Esophagus muscularis mucosa (tissue), 4 donors: ENCODE results near the gene PCDH10. TPM values are rescaled to one million over a fixed set of nuclear protein-coding genes. Genes with fewer than 3 reads are reported as not detected.

ENCODE experiments used
- DNase-seq: peaks from one replicate; pipeline ENCODE4 v3.0.0-alpha.2; 2017; ENCODE audit errors: extremely low spot score
- H3K27ac ChIP-seq, 4 donors: fragments of 200-600 bp; sonication (generic); replicated peaks in 1 of 4; 1 replicate in 3 of 4; 2 replicates in 1 of 4; pipeline ENCODE4 v1.5.1; 2016 to 2019; ENCODE audit warnings: mild to moderate bottlenecking in 1 of 4
- H3K27me3 ChIP-seq, 4 donors: fragments of 200-600 bp; sonication (generic); one replicate each; pipeline versions ENCODE4 v1.5.1 to v1.6.0; 2016 to 2019
- H3K36me3 ChIP-seq, 4 donors: fragments of 200-600 bp; sonication (generic); one replicate each; pipeline ENCODE4 v1.5.1; 2016 to 2019
- H3K4me1 ChIP-seq, 4 donors: fragments of 200-600 bp; sonication (generic); one replicate each; pipeline ENCODE4 v1.5.1; 2016 to 2019
- H3K4me3 ChIP-seq, 4 donors: fragments of 200-600 bp; sonication (generic); 1 replicate in 2 of 4; 2 replicates in 2 of 4; pipeline ENCODE4 v1.5.1; 2016 to 2019; ENCODE audit warnings: mild to moderate bottlenecking in 4 of 4, moderate library complexity in 1 of 4
- H3K9me3 ChIP-seq, 4 donors: fragments of 200-600 bp; sonication (generic); 1 replicate in 3 of 4; 2 replicates in 1 of 4; pipeline ENCODE4 v1.5.1; 2016 to 2019
- CTCF ChIP-seq, 3 experiments: fragments of 200-600 bp in 2 of 3; fragments of 450-650 bp in 1 of 3; sonication (generic) in 2 of 3; IDR thresholded peaks; one replicate each; pipeline ENCODE4 v1.5.1; 2017 to 2019; ENCODE audit warnings: antibody characterized with exemption in 3 of 3, mild to moderate bottlenecking in 2 of 3, moderate library complexity in 1 of 3
- EP300 ChIP-seq: sonication (generic); formaldehyde crosslinking; IDR thresholded peaks from one replicate; pipeline ENCODE4 v1.6.1; 2017; ENCODE audit warnings: antibody characterized with exemption
- POLR2A ChIP-seq: fragments of 450-650 bp; IDR thresholded peaks from one replicate; pipeline ENCODE4 v1.6.1; 2017; ENCODE audit warnings: antibody characterized with exemption, moderate library complexity, mild to moderate bottlenecking, low read depth
- POLR2AphosphoS5 ChIP-seq, 2 donors: sonication (generic); formaldehyde crosslinking; IDR thresholded peaks; one replicate each; pipeline ENCODE4 v1.6.1; 2017; ENCODE audit warnings: antibody characterized with exemption in 2 of 2
- WGBS: methylation state at CpG from one replicate; pipeline ENCODE4 v1.1.5; 2018; 5-methylcytosine and 5-hydroxymethylcytosine counted together
- intact Hi-C: fragments of 100-400 bp; cut with DNase I; formaldehyde crosslinking; loops from one replicate; pipeline ENCODE4 v1.15.1; 2023
- total RNA-seq, 4 donors: library from RNA; depleted of rRNA; stranded (reverse); fragments of >200 nt; gene quantifications; one replicate each; pipeline versions ENCODE4 v1.1.0 to v1.2.1, GENCODE V29; 2016

The PCDH10 gene
- total RNA-seq, result under 1 TPM; 0.42 to 0.71 (median 0.62) TPM

GRCh38 chr4:133148690-133149363 lies at the start of gene PCDH10:
Gene PCDH10 (plus strand): TSS chr4:133149294. CDS start chr4:133150141, 847 bp downstream.
- intact Hi-C loops, result no loop called here
- H3K36me3 ChIP-seq, result no peaks in the 10 kb centered on the region
- WGBS, result under 1% methylated on average over 21 of the region's 38 CpGs
- peaks cover 62 to 75% (median 73%) of the 10 kb centered on the region in 4 donors for H3K4me1 ChIP-seq
- peak within 1 kb of the TSS; percentile 51 to 62 (median 56) for H3K4me3 ChIP-seq
- no peak for TF ChIP-seq CTCF (IDR thresholded peaks at IDR 0.05)
- peak; percentile 73 to 75 for TF ChIP-seq POLR2AphosphoS5 (IDR thresholded peaks at IDR 0.05)
- H3K9me3 ChIP-seq, result no peaks in the 10 kb centered on the region
- H3K27ac ChIP-seq, result no peak within 1 kb of the TSS
- peaks cover 6 to 59% (median 28%) of the 10 kb centered on the region in 4 donors for H3K27me3 ChIP-seq
- peak; percentile 97 for DNase-seq

GRCh38 chr4:133102043-133102442 lies 47.1 kb upstream of the PCDH10 start:
- WGBS, result 83% methylated on average over 6 of the region's 6 CpGs
- TF ChIP-seq POLR2A (no peak), POLR2AphosphoS5 (IDR thresholded peaks at IDR 0.05) (no peak), CTCF (IDR thresholded peaks at IDR 0.05) (no peak), EP300 (no peak)
- no peak overlapping the region for H3K4me3 ChIP-seq
- DNase-seq, result no peak
- H3K27me3 ChIP-seq, result no peaks in the 10 kb centered on the region
- no peak overlapping the region for H3K27ac ChIP-seq
- H3K4me1 ChIP-seq, result no peaks in the 10 kb centered on the region
- H3K36me3 ChIP-seq, result no peaks in the 10 kb centered on the region
- intact Hi-C loops, result no loop called here
- no peaks in the 10 kb centered on the region for H3K9me3 ChIP-seq

GRCh38 chr4:133102612-133103409 lies 46.3 kb upstream of the PCDH10 start:
- no peak for TF ChIP-seq CTCF (IDR thresholded peaks at IDR 0.05)
- TF ChIP-seq POLR2AphosphoS5 (IDR thresholded peaks at IDR 0.05), result no peak
- TF ChIP-seq POLR2A, result no peak
- H3K27me3 ChIP-seq, result no peaks in the 10 kb centered on the region

GRCh38 chr4:133112641-133113040 lies 36.5 kb upstream of the PCDH10 start:
- H3K9me3 ChIP-seq, result no peaks in the 10 kb centered on the region
- DNase-seq, result no peak
- H3K27me3 ChIP-seq, result no peaks in the 10 kb centered on the region
- H3K36me3 ChIP-seq, result no peaks in the 10 kb centered on the region
- intact Hi-C loops, result no loop called here
- no peak overlapping the region for H3K4me3 ChIP-seq
- TF ChIP-seq EP300 (no peak), POLR2AphosphoS5 (IDR thresholded peaks at IDR 0.05) (no peak), POLR2A (no peak), CTCF (IDR thresholded peaks at IDR 0.05) (no peak)
- no peaks in the 10 kb centered on the region for H3K4me1 ChIP-seq
- no peak overlapping the region for H3K27ac ChIP-seq

More at GRCh38 chr4:133102612-133103409, 46.3 kb upstream of the PCDH10 start:
- Histone ChIP-seq H3K4me3 (no peak overlapping the region), H3K9me3 (no peaks in the 10 kb centered on the region), H3K27ac (no peak overlapping the region), H3K36me3 (no peaks in the 10 kb centered on the region), H3K4me1 (no peaks in the 10 kb centered on the region)
- intact Hi-C loops, result no loop called here
- no peak for DNase-seq
- WGBS, result 68% methylated on average over 4 of the region's 4 CpGs
